K562 (cell line): ENCODE results near the gene RAB3D. TPM values are rescaled to one million over a fixed set of nuclear protein-coding genes. Genes with fewer than 3 reads are reported as not detected.

Experiments used
- CBX3 ChIP-seq, 2 experiments: IDR thresholded peaks; 1 replicate in 1 of 2; 2 replicates in 1 of 2; pipeline ENCODE4 v1.6.1; 2012; ENCODE audit warnings: inconsistent platforms in 2 of 2, low read length in 2 of 2, borderline replicate concordance in 1 of 2, control low read depth in 1 of 2
- CBX8 ChIP-seq: fragments of 200-600 bp; sonication (generic); IDR thresholded peaks from 2 replicates; pipeline ENCODE4 v1.6.1; 2012; ENCODE audit warnings: borderline replicate concordance, mixed run types, low read depth, mild to moderate bottlenecking, moderate library complexity, mixed read lengths, low read length, control low read depth, inconsistent platforms; ENCODE audit not compliant: poor library complexity, severe bottlenecking; ENCODE audit errors: extremely low read depth
- CHCHD3 ChIP-seq: fragments of 250-450 bp; sonication (Bioruptor Pico); IDR thresholded peaks from 2 replicates; pipeline ENCODE4 v2.1.2; 2022; ENCODE audit warnings: mild to moderate bottlenecking
- DMBX1 ChIP-seq: fragments of 250-450 bp; sonication (Bioruptor Pico); IDR thresholded peaks from 2 replicates; pipeline ENCODE4 v1.8.0; 2022; ENCODE audit warnings: inconsistent platforms, mild to moderate bottlenecking, moderate library complexity, borderline replicate concordance
- ELF4 ChIP-seq: fragments of 450-650 bp; formaldehyde crosslinking; IDR thresholded peaks from 2 replicates; pipeline ENCODE4 v1.4.0; 2022; ENCODE audit warnings: missing genetic modification characterization
- ETV5 ChIP-seq: sonication (generic); formaldehyde crosslinking; IDR thresholded peaks from 2 replicates; pipeline ENCODE4 v1.4.0; 2020; ENCODE audit warnings: low read depth, mild to moderate bottlenecking, missing genetic modification reagents
- ETV6 ChIP-seq, 3 experiments: fragments of 150-350 bp in 1 of 3; sonication (generic) in 1 of 3; formaldehyde crosslinking in 1 of 3; IDR thresholded peaks; 2 replicates each; pipeline versions ENCODE4 v1.6.1 to v1.8.0; 2014 to 2022; ENCODE audit warnings: borderline replicate concordance in 2 of 3, low read depth in 2 of 3, antibody characterized with exemption in 1 of 3, low read length in 1 of 3, mild to moderate bottlenecking in 1 of 3, missing genetic modification reagents in 1 of 3
- FOSL1 ChIP-seq: fragments of 200-800 bp; sonication (Bioruptor generic); conservative IDR thresholded peaks from 2 replicates; pipeline ENCODE4 v1.6.1; 2016; ENCODE audit warnings: missing genetic modification characterization, missing compliant biosample characterization
- MAFF ChIP-seq: IDR thresholded peaks from 2 replicates; pipeline ENCODE4 v1.6.1; 2012; ENCODE audit warnings: low read length, improper control_type of control experiment
- MAFG ChIP-seq: fragments of 450-650 bp; conservative IDR thresholded peaks from 2 replicates; pipeline ENCODE4 v1.6.1; 2016; ENCODE audit warnings: missing genetic modification characterization, missing compliant biosample characterization
- MBD2 ChIP-seq: sonication (generic); IDR thresholded peaks from 2 replicates; pipeline ENCODE4 v1.6.1; 2016; ENCODE audit warnings: low read depth, borderline replicate concordance
- RAD21 ChIP-seq, 2 experiments: fragments of 250-450 bp in 1 of 2; fragments of 450-650 bp in 1 of 2; sonication (Bioruptor Pico) in 1 of 2; formaldehyde crosslinking in 1 of 2; IDR thresholded peaks in 1 of 2; conservative IDR thresholded peaks in 1 of 2; 2 replicates each; pipeline versions ENCODE4 v1.4.0 to v1.8.0; 2020 to 2022; ENCODE audit warnings: mild to moderate bottlenecking in 2 of 2, moderate library complexity in 1 of 2
- RNF2 ChIP-seq: sonication (generic); IDR thresholded peaks from 2 replicates; pipeline ENCODE4 v1.6.1; 2016
- SPI1 ChIP-seq: IDR thresholded peaks from 2 replicates; pipeline ENCODE4 v1.6.1; 2011; ENCODE audit warnings: low read depth, low read length, control low read depth, borderline replicate concordance
- YY1 ChIP-seq, 3 experiments: IDR thresholded peaks; 2 replicates each; pipeline ENCODE4 v1.6.1; 2011; ENCODE audit warnings: low read length in 2 of 3, mild to moderate bottlenecking in 2 of 3, moderate library complexity in 2 of 3, borderline replicate concordance in 1 of 3, control low read depth in 1 of 3, low read depth in 1 of 3; ENCODE audit not compliant: insufficient read depth in 3 of 3, insufficient replicate concordance in 2 of 3, control insufficient read depth in 1 of 3, insufficient read length in 1 of 3; ENCODE audit errors: extremely low read depth in 1 of 3
- ZFP91 ChIP-seq: sonication (generic); formaldehyde crosslinking; IDR thresholded peaks from 2 replicates; pipeline ENCODE4 v1.8.0; 2022; ENCODE audit warnings: mild to moderate bottlenecking, missing genetic modification reagents
- ZNF197 ChIP-seq: fragments of 200-800 bp; sonication (Bioruptor generic); IDR thresholded peaks from 2 replicates; pipeline ENCODE4 v1.6.1; 2016; ENCODE audit warnings: low read depth, missing genetic modification characterization, missing compliant biosample characterization
- ZNF324 ChIP-seq: fragments of 250-450 bp; sonication (Bioruptor Pico); IDR thresholded peaks from 2 replicates; pipeline ENCODE4 v1.4.0; 2020; ENCODE audit warnings: mild to moderate bottlenecking
- ZNF41 ChIP-seq: fragments of 250-450 bp; sonication (Bioruptor Pico); conservative IDR thresholded peaks from 2 replicates; pipeline ENCODE4 v1.4.0; 2020; ENCODE audit warnings: mild to moderate bottlenecking
- ZZZ3 ChIP-seq: fragments of 450-650 bp; IDR thresholded peaks from 2 replicates; pipeline ENCODE4 v1.6.1; 2016; ENCODE audit warnings: antibody characterized with exemption, mild to moderate bottlenecking, moderate library complexity
- polyA plus RNA-seq, 8 experiments: library from polyadenylated mRNA; depleted of rRNA in 4 of 8; stranded (reverse) in 5 of 8; unstranded in 3 of 8; fragments of >200 nt; fragmentation: Nextera tagmentation in 2 of 8; fragmentation: Illumina TruSeq in 1 of 8; extraction: Ambion mirVana in 2 of 8; extraction: Trizol in 1 of 8; gene quantifications; 2 replicates each; pipeline versions ENCODE4 v1.2.1 to v1.2.3, GENCODE V29; 2011 to 2014; ENCODE audit warnings: inconsistent platforms in 1 of 8, missing spikeins in 1 of 8
- total RNA-seq, 7 experiments: library from RNA; depleted of rRNA in 6 of 7; stranded (reverse); fragments of >200 nt in 6 of 7; fragmentation: Illumina TruSeq in 2 of 7; extraction: Trizol in 2 of 7; gene quantifications; 2 replicates each; pipeline versions ENCODE4 v1.2.1 to v1.2.3, GENCODE V29; 2011 to 2021; ENCODE audit warnings: low replicate concordance in 1 of 7
- TF ChIP-seq, protein P1 (sequence below): fragments of 450-650 bp; IDR thresholded peaks from 2 replicates; pipeline ENCODE4 v1.6.1; 2014; ENCODE audit warnings: low read depth, mild to moderate bottlenecking, moderate library complexity, borderline replicate concordance
- TF ChIP-seq, protein P2 (sequence below): fragments of 250-450 bp; sonication (Bioruptor Pico); IDR thresholded peaks from 2 replicates; pipeline ENCODE4 v1.4.0; 2020; ENCODE audit warnings: borderline replicate concordance

The RAB3D gene
- total and polyA plus RNA-seq, 9 of the 15 experiments (the other 6 are each of a cell fraction or from before 2014, with no cell fraction given), result 0.34 to 3.3 (median 1.3) TPM

- TF ChIP-seq MAFG (tag) (no peak), CBX8 (no peak), ZNF41 (CRISPR knock-in tag) (no peak), CHCHD3 (CRISPR knock-in tag) (no peak), ZNF324 (CRISPR knock-in tag) (no peak), RNF2 (no peak), ETV5 (CRISPR knock-in tag) (no peak), SPI1 (no peak), ELF4 (CRISPR knock-in tag) (no peak), ZNF197 (CRISPR knock-in tag) (no peak), ETV6 (IDR thresholded peaks at IDR 0.05; ENCODE audit: borderline replicate concordance in 1 of 2, low read depth in 2 of 2, low read length in 1 of 2) (no peak), ETV6 (CRISPR knock-in tag; IDR thresholded peaks at IDR 0.05; ENCODE audit: borderline replicate concordance) (no peak), RAD21 (CRISPR knock-in tag; conservative IDR thresholded peaks at IDR 0.05 in 1 of 2, IDR thresholded peaks at IDR 0.05 in 1 of 2) (no peak), MBD2 (no peak), CBX3 (IDR thresholded peaks at IDR 0.05; ENCODE audit: borderline replicate concordance in 1 of 2, low read length in 2 of 2) (no peak), DMBX1 (CRISPR knock-in tag) (no peak), ZZZ3 (no peak), ZFP91 (CRISPR knock-in tag) (no peak), YY1 (IDR thresholded peaks at IDR 0.05; ENCODE audit: borderline replicate concordance in 1 of 3, control insufficient read depth in 1 of 3, extremely low read depth in 1 of 3, insufficient read depth in 3 of 3, insufficient read length in 1 of 3, insufficient replicate concordance in 2 of 3, low read depth in 1 of 3, low read length in 2 of 3) (no peak), MAFF (no peak), FOSL1 (tag) (no peak)
- TF ChIP-seq, protein P1, sequence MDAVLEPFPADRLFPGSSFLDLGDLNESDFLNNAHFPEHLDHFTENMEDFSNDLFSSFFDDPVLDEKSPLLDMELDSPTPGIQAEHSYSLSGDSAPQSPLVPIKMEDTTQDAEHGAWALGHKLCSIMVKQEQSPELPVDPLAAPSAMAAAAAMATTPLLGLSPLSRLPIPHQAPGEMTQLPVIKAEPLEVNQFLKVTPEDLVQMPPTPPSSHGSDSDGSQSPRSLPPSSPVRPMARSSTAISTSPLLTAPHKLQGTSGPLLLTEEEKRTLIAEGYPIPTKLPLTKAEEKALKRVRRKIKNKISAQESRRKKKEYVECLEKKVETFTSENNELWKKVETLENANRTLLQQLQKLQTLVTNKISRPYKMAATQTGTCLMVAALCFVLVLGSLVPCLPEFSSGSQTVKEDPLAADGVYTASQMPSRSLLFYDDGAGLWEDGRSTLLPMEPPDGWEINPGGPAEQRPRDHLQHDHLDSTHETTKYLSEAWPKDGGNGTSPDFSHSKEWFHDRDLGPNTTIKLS, result no peak
- TF ChIP-seq, protein P2, sequence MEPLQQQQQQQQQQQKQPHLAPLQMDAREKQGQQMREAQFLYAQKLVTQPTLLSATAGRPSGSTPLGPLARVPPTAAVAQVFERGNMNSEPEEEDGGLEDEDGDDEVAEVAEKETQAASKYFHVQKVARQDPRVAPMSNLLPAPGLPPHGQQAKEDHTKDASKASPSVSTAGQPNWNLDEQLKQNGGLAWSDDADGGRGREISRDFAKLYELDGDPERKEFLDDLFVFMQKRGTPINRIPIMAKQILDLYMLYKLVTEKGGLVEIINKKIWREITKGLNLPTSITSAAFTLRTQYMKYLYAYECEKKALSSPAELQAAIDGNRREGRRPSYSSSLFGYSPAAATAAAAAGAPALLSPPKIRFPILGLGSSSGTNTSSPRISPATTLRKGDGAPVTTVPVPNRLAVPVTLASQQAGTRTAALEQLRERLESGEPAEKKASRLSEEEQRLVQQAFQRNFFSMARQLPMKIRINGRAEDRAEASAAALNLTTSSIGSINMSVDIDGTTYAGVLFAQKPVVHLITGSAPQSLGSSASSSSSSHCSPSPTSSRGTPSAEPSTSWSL (CRISPR knock-in tag), result 0 out of 2 replicates have a peak, but pooled peaks have one; percentile 14
Observed at GRCh38 chr19:11361037-11361770, 21.7 kb upstream of the RAB3D start (continued).
